ENCODE results near the gene LRRC52. TPM values are rescaled to one million over a fixed set of nuclear protein-coding genes. Genes with fewer than 3 reads are reported as not detected.

LRRC52 gene
- total RNA-seq, 1 donor from 2014 or later = not detected

DNA sequence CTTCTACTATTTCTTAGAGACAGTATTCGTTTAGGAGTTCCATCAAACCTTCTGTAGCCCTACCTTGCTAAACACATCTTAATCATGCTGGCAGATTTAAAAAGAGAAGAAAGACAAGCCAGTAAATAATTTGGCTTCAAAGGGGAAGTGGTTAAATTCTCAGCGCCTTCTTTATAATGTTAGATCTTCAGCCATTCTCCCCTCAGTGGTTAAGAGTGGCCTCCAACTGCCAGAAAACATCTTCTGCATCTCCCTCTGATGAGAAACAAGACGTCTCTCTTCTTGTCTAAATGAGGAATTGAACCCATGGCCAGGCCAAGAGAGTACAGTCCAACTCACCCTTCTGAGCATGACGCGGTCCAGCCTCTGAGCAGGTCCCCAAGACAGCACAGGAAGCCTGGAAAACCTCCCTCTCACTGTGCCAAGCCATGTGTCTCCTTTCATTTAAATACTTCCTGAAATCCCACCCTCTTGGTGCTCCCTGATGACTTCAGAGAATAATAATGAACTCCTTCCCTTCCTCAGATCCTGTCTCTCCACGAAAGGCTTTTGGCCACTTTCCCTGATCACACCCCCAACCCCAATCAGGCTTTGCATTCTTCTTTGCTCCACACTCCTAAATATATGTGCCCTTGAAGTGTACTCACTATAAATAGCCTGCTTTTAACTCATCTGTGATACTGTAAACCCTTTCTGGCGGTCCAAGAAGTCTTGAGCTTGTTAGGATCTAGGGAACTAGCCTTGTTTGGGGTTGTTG is 16.4 kb upstream of the LRRC52 start:
- Mint-ChIP-seq H3K4me3 (ENCODE audit: unreplicated experiment) (no peak overlapping the region), H3K4me1 (ENCODE audit: low read depth) (no peaks in the 10 kb centered on the region), H3K27me3 (ENCODE audit: low read depth) (peaks cover 33% of the 10 kb centered on the region), H3K36me3 (ENCODE audit: low read depth) (no peaks in the 10 kb centered on the region), H3K9me3 (ENCODE audit: low read depth) (peaks cover 2% of the 10 kb centered on the region), H3K27ac (ENCODE audit: unreplicated experiment) (no peak overlapping the region)
- no peak for DNase-seq (ENCODE audit: low spot score)
- no peak for TF ChIP-seq CTCF (IDR thresholded peaks at IDR 0.05)

DNA sequence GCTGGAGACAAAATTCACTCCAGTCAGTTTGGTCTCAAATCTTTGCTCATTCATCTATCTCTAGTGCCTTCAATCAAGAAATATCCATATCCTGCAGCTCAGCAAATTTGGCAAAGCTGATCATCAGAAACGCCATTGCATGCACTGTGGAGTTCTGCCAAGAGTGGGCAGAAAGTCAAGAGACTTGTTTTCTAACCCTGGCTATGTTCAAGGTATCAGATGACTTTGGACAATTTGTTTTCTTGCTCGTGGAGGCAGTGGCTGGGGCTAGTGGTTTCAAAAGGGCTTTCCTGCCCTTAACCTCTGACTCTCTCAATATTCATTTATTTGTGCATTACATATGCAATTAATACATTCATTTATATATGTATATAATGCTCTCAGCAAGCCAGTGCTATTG is 12.8 kb upstream of the LRRC52 start:
- no peak for DNase-seq (ENCODE audit: low spot score)
- Mint-ChIP-seq H3K36me3 (ENCODE audit: low read depth) (no peaks in the 10 kb centered on the region), H3K4me1 (ENCODE audit: low read depth) (no peaks in the 10 kb centered on the region), H3K27me3 (ENCODE audit: low read depth) (peaks cover 33% of the 10 kb centered on the region), H3K4me3 (ENCODE audit: unreplicated experiment) (no peak overlapping the region), H3K27ac (ENCODE audit: unreplicated experiment) (no peak overlapping the region), H3K9me3 (ENCODE audit: low read depth) (no peaks in the 10 kb centered on the region)
- TF ChIP-seq CTCF (IDR thresholded peaks at IDR 0.05) = no peak

GRCh38 chr1:165532053-165532452 is 11.7 kb upstream of the LRRC52 start:
- H3K27ac Mint-ChIP-seq (ENCODE audit: unreplicated experiment) = no peak overlapping the region
- TF ChIP-seq CTCF (IDR thresholded peaks at IDR 0.05) = no peak
- no peaks in the 10 kb centered on the region for H3K36me3 Mint-ChIP-seq (ENCODE audit: low read depth)
- no peaks in the 10 kb centered on the region for H3K4me1 Mint-ChIP-seq (ENCODE audit: low read depth)
- H3K27me3 Mint-ChIP-seq (ENCODE audit: low read depth) = peaks cover 33% of the 10 kb centered on the region
- no peaks in the 10 kb centered on the region for H3K9me3 Mint-ChIP-seq (ENCODE audit: low read depth)
- no peak overlapping the region for H3K4me3 Mint-ChIP-seq (ENCODE audit: unreplicated experiment)
- DNase-seq (ENCODE audit: low spot score) = no peak

GRCh38 chr1:165533254-165533653 is 10.5 kb upstream of the LRRC52 start:
- no peak overlapping the region for H3K4me3 Mint-ChIP-seq (ENCODE audit: unreplicated experiment)
- peaks cover 35% of the 10 kb centered on the region for H3K27me3 Mint-ChIP-seq (ENCODE audit: low read depth)
- no peak for DNase-seq (ENCODE audit: low spot score)
- H3K4me1 Mint-ChIP-seq (ENCODE audit: low read depth) = no peaks in the 10 kb centered on the region
- H3K9me3 Mint-ChIP-seq (ENCODE audit: low read depth) = no peaks in the 10 kb centered on the region
- H3K36me3 Mint-ChIP-seq (ENCODE audit: low read depth) = no peaks in the 10 kb centered on the region
- H3K27ac Mint-ChIP-seq (ENCODE audit: unreplicated experiment) = no peak overlapping the region
- no peak for TF ChIP-seq CTCF (IDR thresholded peaks at IDR 0.05)

DNA sequence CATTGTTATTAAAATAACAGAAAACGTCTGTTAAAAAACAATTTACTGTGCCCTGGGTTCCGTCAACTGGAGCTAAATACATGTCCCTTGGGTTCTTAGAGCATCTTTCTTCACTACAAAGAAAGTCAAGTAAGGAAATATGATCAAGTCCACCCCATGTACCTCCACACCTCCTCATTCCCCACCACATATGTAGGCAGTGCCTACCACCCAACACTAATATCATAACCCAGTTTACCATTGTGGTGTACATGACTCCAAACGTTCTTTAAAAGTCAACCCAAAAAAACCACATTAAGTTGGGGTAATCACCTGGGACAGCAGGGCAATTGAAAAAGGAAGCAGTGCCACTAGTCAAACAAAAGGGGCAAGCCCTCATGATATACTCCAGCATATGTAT is 7.8 kb upstream of the LRRC52 start:
- Mint-ChIP-seq H3K27me3 (ENCODE audit: low read depth) (peaks cover 32% of the 10 kb centered on the region), H3K36me3 (ENCODE audit: low read depth) (no peaks in the 10 kb centered on the region), H3K9me3 (ENCODE audit: low read depth) (no peaks in the 10 kb centered on the region), H3K27ac (ENCODE audit: unreplicated experiment) (no peak overlapping the region), H3K4me3 (ENCODE audit: unreplicated experiment) (no peak overlapping the region), H3K4me1 (ENCODE audit: low read depth) (peaks cover 3% of the 10 kb centered on the region)
- no peak for TF ChIP-seq CTCF (IDR thresholded peaks at IDR 0.05)
- DNase-seq (ENCODE audit: low spot score) = no peak
